HG03558 (cell line): ENCODE results near the gene ART4.
A peak's percentile ranks its signal among the peaks of the same experiment; 100 is the strongest.

ENCODE experiments used
- ATAC-seq: cut with Tn5 transposase; IDR thresholded peaks from one replicate; pipeline ENCODE4 v1.9.1; 2021; ENCODE audit warnings: moderate number of reproducible peaks; ENCODE audit not compliant: unreplicated experiment; ENCODE audit errors: extremely low read depth

ART4 gene

DNA sequence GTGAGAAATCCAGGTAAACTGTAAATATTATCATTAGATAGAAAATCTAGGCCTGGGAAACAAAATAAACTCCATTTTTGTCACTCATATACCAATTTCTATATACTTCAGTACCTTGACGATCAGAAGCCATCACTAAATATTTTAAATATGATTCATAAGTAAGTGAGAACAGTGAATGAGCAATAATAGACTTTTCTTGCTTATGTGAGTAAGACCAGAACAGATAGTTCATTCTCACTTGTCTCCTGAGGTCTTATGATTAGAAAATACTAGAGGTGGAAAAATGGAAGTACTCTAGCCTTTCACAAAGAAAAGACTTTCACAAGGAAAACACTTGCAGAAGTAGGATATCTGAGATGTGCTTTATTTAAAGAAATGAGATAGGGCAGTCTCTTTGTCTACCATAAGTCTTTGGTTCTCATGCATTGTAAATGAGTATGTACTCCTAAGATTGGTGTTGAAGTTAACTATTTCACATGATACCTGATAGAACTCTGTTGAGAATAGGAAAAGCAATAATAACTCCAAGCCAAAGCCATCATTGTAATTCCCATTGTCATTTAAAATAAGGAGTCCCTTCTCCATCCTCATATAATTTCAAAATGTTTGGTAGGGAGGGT is 19.2 kb downstream of the ART4 start:
- ATAC-seq: no peak

DNA sequence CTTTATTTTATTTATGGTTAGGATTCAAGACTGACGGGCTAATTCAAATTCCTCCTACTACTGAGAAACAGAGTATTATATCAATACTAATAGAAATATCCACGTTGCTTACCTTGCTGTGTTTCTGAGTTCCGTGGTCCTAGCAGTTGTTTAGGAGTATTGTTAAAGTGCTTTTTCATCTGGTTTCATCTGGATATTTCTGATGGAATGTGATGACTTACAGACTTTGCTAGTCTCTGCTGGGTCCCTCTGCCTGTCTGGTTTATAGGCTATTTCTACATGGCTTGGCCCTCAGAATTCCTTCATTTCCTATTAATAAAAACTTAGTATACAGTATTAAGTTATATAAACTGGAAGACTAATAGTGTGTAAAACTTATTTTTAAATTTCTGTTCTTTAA is 29.3 kb downstream of the ART4 start, which contains the start of gene SMCO3:
Gene SMCO3, minus strand, starts transcription at position 169 of the 400 bp plus-strand sequence. CDS start 7,502 bp downstream, outside the sequence.
- no peak for ATAC-seq

DNA sequence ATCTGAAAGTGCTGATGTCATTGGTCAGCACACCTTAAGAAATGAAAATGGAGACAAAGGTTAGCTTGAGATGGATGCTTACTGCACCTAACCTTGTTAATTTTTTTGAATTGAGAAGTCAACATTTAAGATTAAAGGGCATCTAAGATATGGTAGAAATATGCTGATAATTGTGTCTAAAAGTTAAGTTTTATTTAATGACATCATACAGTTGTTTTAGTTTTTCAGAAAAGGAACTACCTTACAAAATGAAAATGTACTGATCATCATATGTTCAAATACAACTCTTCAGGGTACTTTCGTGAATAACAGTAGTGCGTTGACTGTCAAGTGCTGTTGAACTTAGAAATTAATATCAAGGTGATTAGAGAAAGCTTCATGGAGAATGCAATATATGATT is 31.8 kb downstream of the ART4 start:
- ATAC-seq: no peak

DNA sequence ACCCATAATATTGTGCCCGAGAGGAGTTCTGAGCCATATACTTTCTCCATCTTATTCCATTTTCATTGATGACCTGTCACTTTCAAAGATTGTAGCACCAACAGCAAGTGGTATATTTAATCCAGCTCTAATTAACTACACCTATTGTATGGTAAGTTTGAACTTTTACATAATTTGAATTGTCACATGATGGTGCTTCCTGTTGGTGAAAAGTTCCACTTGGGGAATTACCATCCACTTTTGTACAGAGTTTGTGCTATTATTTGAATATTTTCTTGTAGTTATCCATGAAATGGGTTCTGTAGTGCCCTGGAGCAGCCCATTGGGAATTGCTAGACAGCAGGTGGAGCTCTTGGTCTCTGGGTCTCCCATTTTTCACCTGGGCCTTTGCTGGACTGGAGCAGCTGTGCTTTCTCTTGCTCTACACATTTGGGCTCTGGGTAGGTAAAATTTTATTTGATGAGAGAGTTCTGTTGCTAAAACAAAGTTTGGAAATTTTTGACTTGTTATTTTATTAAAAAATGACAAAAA is 32.3 kb downstream of the ART4 start:
- no peak for ATAC-seq

DNA sequence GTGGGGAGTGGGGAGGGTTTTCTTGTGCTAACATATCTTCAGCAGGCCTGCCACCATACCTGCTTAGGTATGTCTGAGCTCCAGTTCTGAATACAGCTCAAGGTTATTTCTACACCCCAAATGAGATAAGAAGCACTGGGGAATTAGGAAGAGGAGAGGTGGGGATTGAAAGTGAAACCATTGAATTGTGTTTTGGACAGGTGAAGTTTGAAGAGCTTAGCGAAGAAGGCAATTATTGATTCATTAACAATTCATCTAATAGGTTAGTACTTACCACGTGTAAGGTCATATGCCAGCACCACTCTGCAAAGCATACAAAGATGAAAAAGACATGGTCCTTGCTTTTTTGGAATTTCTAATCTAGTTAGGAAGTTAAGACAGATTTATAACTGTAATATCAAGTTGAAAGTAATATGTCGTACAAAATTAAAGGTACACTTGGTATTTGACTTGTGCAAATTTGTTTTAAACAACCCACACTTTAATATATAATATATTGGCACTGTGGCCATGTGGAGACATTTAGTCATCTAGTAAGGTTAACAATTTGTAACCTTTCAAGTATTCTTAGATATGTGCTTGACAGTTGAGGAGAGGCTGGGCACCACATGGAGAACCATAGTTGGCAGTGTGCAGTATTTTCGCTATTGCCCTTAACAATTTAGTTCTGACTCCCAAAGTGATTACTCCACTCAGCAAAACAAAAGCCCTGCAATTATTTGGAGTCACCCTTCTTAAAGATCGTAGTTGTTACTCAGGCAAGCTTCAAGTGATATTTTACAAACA is 33.0 kb downstream of the ART4 start:
- ATAC-seq: no peak

DNA sequence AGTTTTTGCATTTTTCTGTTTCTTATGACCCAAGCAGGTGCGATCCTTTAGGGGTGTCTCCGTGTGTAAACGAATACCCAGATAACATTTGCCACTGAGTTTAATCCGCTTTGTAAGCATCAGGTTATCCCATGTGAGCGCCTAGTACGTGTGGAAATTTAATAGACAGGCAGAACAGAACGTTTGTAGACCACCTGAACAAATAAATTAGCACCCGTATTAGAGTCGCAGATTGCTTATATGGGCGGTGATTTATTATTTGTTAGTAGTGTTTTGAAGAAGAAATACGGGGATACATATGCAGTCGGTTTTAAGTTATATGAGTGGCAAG is 39.5 kb downstream of the ART4 start:
- ATAC-seq: peak; percentile 2

DNA sequence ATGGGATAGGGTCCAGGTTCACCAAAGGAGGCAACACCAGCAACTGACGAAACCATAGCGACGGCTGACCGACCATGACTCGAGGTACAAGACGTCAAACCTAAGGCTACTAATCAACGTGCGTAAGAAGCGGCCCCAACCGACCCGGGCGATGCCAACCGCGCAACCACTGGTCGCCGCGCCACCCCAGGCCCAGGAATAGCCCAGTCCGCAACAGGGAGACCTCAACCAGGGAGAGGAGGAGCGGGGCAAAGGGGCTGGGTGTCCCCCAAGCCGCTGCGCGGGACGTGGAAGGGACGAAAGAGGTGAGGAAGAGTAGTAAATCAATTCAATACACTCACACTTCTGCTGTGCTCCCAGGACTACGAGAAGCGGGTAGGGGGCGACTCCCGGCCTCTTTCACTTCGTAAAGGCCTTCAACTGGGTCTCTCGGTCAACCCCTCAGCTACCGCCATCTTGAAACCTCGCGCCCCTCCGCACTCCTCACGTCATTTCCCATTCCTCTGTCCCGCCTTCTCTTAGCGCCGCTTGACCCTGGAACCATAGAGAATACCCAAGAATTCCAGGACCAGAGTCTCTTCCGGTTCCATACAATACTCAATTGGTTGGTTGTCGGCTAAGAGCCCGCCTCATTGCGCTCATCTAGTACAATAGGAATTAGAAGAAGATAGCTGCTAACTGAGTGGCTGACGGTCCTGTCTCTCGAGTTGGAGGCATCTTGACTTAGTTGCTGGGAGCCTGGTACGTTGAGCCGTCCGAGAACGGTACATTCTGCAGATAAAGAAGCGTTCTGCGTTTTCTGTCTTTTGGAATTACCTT is 40.1 kb downstream of the ART4 start, which contains the start of the genes C12orf60 and WBP11:
Gene C12orf60, plus strand, starts transcription at position 660 of the 819 bp plus-strand sequence. CDS start 19,266 bp downstream, outside the sequence.
Gene WBP11, minus strand, starts transcription at position 468 of the 819 bp plus-strand sequence. CDS start 2,095 bp downstream, outside the sequence.
- peak; percentile 99 for ATAC-seq

DNA sequence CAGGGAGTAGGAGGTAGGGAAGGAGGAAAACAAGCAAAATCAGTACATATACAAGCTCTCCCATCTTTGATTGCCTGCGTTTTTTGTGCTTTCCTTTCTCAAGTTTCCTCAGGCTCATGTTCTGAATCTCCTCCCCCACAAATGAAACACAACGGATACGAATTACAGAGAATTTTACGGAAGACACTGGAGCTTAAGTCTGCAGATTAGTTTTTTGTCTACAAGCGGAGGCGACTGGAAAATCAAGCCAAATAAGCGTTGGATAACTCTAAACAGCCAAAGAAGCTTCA is 40.7 kb downstream of the ART4 start:
- no peak for ATAC-seq

DNA sequence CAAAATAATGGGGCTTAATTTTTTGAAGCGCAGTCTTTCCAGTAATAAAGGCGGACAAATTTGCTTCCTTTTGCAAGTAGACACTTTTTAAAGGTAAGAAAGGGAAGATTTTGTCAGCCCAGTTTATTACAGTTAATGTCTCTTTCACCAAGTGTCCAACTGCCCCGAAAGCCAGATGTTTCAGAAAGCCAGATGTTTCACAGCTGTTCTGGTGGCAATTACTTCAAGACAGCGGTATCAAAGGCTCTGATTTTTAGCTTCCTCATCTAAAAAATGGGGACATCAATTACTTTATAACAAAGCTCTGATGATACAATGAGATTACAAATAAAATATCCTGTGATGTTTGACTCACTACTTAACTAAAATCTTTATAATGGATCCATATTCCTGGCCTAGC is 41.1 kb downstream of the ART4 start:
- ATAC-seq: no peak

DNA sequence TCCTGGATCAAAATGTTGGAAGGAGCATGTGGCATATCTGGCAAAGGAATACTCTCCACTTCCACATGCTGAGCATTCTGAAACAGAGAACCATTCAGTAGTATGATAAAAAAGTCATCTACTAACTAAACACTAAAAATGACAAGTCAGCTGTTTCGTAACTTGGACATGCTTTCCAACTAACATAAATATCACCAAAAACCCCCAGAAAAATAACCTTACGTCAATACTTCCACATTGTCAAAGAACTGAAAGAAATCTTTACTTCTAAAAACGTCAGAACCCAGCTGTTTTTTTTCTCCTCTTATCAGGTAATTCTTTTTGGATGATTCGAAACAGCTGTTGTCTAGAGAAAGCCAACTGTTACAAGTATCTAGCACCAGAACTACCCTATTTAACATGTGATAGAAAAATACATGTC is 48.3 kb downstream of the ART4 start:
- ATAC-seq: no peak

DNA sequence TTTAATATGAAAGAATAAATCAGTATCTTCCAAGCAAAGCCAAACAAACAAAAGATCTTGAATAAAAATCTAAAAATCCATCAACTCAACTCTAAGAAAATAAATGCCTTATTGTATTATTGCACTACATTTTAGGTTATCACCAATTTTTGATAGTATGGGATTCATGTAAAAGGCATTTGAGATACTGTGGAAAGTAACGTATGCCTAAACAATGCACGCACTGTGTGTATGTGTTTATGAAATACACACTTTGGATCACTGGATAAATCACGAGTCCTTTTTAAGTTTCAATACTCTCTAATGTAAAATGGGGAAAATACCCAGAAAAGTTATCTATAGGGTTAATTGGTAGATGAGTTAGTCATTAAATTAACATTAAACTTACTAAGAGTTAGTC is 57.8 kb downstream of the ART4 start:
- ATAC-seq: no peak

DNA sequence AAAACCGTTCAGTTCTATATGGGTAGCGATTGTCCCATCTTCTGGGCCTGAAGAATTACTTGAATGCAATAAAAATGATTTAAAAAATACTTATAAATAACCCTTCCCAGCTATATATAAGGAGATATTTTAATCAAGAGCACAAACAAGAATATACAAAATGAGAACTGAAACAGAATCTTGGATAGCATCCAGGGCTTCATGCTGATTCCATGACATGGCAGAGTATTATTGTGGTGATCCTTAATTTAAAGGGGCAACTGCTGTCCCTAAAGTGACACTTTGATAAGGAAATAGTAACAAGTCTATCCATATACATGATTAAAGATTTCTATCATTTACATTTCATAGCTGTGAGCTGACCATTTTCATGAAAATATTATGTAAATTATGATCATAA is 58.9 kb downstream of the ART4 start:
- ATAC-seq: no peak

DNA sequence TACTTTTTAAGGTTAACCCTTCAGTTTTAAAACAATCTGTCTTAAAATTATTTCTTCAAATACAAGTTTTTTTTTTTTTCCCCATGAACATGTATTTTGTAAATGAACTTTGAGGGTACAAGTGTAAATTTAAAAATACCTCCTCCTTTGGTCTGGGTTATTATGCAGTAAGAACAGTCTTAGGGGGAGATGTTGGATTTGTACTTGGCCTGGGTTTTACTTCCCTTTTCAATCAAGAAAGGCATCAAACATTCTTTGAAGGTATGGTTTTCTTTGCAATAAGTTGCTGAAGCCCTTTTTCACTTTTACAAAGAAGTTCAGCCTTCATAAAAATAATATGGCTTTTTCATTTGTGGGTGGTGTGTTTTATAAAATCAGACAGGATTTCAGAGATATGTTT is 60.6 kb downstream of the ART4 start:
- ATAC-seq: no peak

DNA sequence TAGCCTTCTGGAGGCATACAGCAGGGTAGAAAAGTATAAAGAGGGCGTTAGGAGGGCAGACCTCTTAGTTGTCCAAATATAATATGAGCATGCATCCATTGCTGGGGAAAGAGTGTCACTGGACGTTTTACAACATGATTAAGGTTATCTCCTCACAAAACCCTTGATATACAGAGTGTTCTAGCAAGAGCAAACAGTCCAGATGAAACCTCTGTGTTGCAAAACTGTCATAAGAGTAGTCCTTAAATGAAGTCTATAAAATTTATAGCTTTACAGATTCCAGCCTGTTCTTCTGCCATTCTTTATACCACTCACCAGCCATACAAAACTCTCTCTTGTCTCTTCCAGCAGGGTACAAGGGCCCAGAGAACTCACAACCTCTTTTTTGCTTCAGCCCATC is 61.8 kb downstream of the ART4 start:
- no peak for ATAC-seq

DNA sequence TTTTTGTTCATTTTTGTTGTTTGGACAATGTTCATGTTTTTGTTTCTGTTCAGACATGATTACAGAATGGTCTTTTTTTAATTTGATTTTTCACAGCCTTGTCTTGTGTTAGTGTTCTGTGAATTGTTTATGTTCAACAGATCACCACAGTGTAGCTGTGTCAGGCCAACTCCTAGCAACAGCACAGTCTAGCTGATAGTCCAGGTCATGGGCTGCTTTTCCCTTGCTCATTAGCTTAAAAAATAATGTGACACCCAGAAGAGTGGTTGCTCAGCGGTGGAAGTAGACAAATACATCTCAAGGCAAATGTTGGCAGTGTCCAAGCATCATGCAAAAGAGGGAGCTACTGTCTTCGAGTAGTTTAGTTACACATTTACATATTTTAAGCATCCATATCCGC is 62.5 kb downstream of the ART4 start:
- ATAC-seq: no peak

DNA sequence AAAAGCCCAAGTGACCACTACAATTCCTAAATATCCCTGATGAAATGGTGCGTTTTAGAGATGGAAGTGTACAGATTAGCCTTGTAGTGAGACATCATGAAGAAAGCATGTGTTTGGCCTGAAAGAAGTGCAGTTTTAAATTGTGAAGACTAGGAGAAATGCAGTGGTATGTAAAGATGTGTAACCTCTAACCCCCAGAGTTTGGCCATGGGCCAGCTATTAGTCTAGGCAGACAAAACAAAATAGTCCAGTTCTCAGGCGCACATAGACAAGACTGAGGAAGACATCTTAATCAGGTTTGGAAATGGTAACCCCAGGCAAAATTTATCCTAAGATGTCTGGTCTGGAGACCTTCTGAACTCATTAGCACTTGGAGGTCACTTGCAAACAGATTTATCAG is 63.5 kb downstream of the ART4 start:
- no peak for ATAC-seq

DNA sequence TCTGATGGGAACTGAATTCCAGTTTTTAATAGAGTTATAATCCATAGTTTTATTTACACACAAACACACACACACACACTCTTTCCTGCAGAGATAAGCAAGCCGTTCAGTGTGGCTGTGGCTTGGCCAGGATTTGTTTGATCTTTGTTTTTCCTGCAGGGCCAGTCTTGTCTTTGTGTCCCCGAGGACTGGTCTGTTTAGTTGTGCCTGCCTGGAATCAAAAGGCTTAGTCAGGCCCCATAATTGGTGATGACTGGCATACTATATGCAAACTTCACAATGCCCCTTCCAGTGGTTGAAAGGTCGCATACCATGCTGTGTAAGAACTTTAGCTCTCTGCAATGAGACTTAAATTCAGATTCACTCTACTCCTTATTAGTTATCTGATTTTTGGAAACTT is 66.1 kb downstream of the ART4 start:
- no peak for ATAC-seq

DNA sequence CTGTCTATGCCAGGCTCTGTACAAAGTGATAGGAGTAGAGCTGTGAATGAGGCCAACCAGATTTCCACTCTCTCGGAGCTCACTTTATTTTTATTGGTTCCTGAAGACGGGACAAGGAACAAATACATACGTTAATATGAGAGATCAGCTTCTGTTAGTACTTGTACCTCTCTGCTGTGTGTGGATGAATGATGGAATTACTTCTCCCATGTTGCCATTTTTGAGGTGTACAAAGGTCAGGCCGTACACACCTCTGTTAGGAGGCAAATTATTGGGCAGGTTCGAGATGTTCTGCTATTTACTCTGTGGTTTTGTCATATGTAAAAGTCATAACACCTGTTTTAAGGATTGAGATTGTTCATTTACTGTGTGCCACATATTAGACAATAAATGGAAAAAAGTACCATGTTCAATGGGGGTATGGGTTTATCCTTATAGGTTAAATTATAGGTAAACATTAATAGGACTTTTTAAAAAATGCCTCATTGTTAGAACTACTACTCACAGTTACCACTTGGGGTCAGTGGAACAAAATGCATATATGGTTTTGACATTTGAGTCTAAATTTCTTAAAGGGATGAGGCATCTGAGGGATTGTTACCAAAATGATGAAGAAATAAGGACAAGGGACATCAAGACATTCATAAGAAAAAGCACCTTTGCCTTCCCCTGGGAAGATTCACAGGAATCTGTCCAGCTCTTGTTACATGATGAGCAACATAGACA is 66.9 kb downstream of the ART4 start:
- no peak for ATAC-seq

DNA sequence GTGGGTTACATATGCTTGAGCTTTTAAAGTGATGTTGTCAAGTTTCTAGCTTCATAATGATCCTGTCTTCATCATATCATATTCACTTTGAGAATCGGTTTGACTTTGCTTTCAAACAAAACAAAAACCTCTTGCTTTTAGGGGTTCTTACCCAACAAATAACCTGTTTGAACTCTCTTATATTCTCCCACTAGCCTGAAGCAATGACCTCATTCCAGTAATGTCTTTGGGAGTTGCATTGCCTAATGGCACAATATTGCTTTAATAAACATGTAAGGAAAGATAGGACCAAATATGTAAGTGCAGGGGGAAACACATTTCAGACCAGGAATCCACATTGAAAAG is 67.7 kb downstream of the ART4 start:
- no peak for ATAC-seq
